Breast epithelium (tissue), 4 donors: ENCODE measurements around the gene NCOA5. TPM values are rescaled to one million over a fixed set of nuclear protein-coding genes. Genes with fewer than 3 reads are reported as not detected.

Experiments used
- DNase-seq, 2 donors: peaks; one replicate each; pipeline ENCODE4 v3.0.0-alpha.2; 2019; ENCODE audit warnings: low spot score in 2 of 2
- H3K27ac ChIP-seq, 2 donors: fragments of 200-600 bp; sonication (generic) in 1 of 2; one replicate each; pipeline ENCODE4 v1.5.1; 2016 to 2019; ENCODE audit warnings: mild to moderate bottlenecking in 1 of 2
- H3K27me3 ChIP-seq, 2 donors: fragments of 200-600 bp; sonication (generic) in 1 of 2; one replicate each; pipeline versions ENCODE4 v1.5.1 to v1.6.0; 2017 to 2019; ENCODE audit warnings: control low read depth in 1 of 2, mild to moderate bottlenecking in 1 of 2
- H3K36me3 ChIP-seq: fragments of 200-600 bp; one replicate; pipeline ENCODE4 v1.5.1; 2019
- H3K4me1 ChIP-seq, 2 donors: fragments of 200-600 bp; sonication (generic); one replicate each; pipeline ENCODE4 v1.5.1; 2016 to 2019; ENCODE audit warnings: control low read depth in 1 of 2
- H3K4me3 ChIP-seq, 3 donors: fragments of 200-600 bp; sonication (generic); 1 replicate in 2 of 3; 2 replicates in 1 of 3; pipeline ENCODE4 v1.5.1; 2016 to 2019; ENCODE audit warnings: mild to moderate bottlenecking in 3 of 3, moderate library complexity in 2 of 3
- H3K9me3 ChIP-seq, 2 donors: fragments of 200-600 bp; sonication (generic) in 1 of 2; one replicate each; pipeline ENCODE4 v1.5.1; 2016 to 2019; ENCODE audit warnings: control low read depth in 1 of 2
- POLR2A ChIP-seq: fragments of 450-650 bp; IDR thresholded peaks from one replicate; pipeline ENCODE4 v1.6.1; 2016; ENCODE audit warnings: antibody characterized with exemption, mild to moderate bottlenecking, moderate library complexity
- POLR2AphosphoS5 ChIP-seq, 3 donors: sonication (generic); formaldehyde crosslinking; IDR thresholded peaks; one replicate each; pipeline ENCODE4 v1.6.1; 2017; ENCODE audit warnings: antibody characterized with exemption in 3 of 3
- intact Hi-C: fragments of 100-400 bp; cut with DNase I; formaldehyde crosslinking; loops from one replicate; pipeline ENCODE4 v1.15.1; 2023; ENCODE audit warnings: low total_unique reads
- total RNA-seq, 3 donors: library from RNA; depleted of rRNA; stranded (reverse); fragments of >200 nt; gene quantifications; one replicate each; pipeline ENCODE4 v1.1.0, GENCODE V29; 2016
- TF ChIP-seq, protein P1 (sequence below), 3 donors: fragments of 450-650 bp; IDR thresholded peaks; one replicate each; pipeline ENCODE4 v1.5.1; 2016 to 2017; ENCODE audit warnings: antibody characterized with exemption in 3 of 3, mild to moderate bottlenecking in 3 of 3, moderate library complexity in 3 of 3

Gene NCOA5
- total RNA-seq, 3 donors from 2014 or later = 30.1 to 59.7 (median 36.1) TPM

DNA sequence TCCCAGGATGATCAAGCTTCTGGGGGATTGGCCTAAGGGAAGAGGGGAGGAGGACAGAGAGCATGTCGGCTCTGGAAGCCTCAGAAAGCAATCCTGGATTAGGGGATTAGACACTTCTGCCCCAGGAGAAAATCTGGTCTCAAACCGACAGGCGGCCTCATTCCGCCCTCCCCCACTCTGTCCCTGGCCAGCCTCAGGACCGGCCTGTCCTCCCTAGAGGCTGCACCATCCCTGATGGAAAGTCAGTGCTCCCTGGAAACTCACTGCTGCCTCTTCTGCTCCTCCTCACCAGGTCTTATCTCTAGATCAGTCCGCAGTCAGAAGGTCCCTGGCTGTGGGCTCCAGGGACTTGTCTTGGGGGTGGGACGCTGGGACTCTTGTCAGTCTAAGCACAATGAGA, 61.7 kb downstream of the NCOA5 start:
- intact Hi-C loops = no loop called here
- H3K4me1 ChIP-seq = no peaks in the 10 kb centered on the region
- DNase-seq = no peak
- H3K27me3 ChIP-seq = peaks cover 16 to 99% of the 10 kb centered on the region in 2 donors
- H3K27ac ChIP-seq = no peak overlapping the region
- no peak overlapping the region for H3K4me3 ChIP-seq
- TF ChIP-seq, protein P1, sequence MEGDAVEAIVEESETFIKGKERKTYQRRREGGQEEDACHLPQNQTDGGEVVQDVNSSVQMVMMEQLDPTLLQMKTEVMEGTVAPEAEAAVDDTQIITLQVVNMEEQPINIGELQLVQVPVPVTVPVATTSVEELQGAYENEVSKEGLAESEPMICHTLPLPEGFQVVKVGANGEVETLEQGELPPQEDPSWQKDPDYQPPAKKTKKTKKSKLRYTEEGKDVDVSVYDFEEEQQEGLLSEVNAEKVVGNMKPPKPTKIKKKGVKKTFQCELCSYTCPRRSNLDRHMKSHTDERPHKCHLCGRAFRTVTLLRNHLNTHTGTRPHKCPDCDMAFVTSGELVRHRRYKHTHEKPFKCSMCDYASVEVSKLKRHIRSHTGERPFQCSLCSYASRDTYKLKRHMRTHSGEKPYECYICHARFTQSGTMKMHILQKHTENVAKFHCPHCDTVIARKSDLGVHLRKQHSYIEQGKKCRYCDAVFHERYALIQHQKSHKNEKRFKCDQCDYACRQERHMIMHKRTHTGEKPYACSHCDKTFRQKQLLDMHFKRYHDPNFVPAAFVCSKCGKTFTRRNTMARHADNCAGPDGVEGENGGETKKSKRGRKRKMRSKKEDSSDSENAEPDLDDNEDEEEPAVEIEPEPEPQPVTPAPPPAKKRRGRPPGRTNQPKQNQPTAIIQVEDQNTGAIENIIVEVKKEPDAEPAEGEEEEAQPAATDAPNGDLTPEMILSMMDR (IDR thresholded peaks at IDR 0.05) = no peak
- TF ChIP-seq POLR2A (no peak), POLR2AphosphoS5 (IDR thresholded peaks at IDR 0.05) (no peak)
- H3K36me3 ChIP-seq = no peaks in the 10 kb centered on the region
- no peaks in the 10 kb centered on the region for H3K9me3 ChIP-seq

GRCh38 chr20:46027245-46027853, 62.4 kb downstream of the NCOA5 start:
- Histone ChIP-seq H3K4me3 (no peak overlapping the region), H3K36me3 (no peaks in the 10 kb centered on the region), H3K4me1 (no peaks in the 10 kb centered on the region), H3K27me3 (peaks cover 16 to 98% of the 10 kb centered on the region in 2 donors), H3K27ac (no peak overlapping the region), H3K9me3 (no peaks in the 10 kb centered on the region)
- no peak for DNase-seq
- TF ChIP-seq POLR2A (no peak), POLR2AphosphoS5 (IDR thresholded peaks at IDR 0.05) (no peak)
- TF ChIP-seq, protein P1 (IDR thresholded peaks at IDR 0.05) = no peak
- intact Hi-C loops = no loop called here

DNA sequence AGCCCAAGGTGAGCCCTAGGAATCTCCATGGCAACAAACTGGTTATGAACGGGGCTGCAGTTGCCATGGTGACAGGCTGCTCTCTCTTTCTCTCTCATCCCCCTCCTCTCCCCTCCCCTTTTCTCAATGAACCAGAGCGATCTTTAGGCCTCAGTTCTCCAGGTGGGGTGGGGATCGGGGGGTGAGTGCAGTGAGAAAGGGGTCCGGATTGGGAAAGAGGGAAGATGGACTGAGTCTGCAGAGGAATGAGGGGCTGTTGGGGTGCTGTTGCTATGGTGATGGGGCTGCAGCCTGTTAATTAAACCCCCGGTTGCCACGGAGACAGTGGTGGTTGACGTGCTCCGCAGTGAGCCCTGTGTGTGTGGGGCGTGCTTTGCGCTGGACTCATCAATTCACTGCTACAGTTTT, 64.4 kb downstream of the NCOA5 start:
- Histone ChIP-seq H3K4me1 (peaks cover 4 to 10% of the 10 kb centered on the region in 2 donors), H3K4me3 (no peak overlapping the region), H3K36me3 (no peaks in the 10 kb centered on the region), H3K27me3 (peaks cover 15 to 98% of the 10 kb centered on the region in 2 donors), H3K9me3 (no peaks in the 10 kb centered on the region), H3K27ac (no peak overlapping the region)
- DNase-seq = no peak
- TF ChIP-seq POLR2AphosphoS5 (IDR thresholded peaks at IDR 0.05) = no peak
- TF ChIP-seq POLR2A = no peak
- TF ChIP-seq, protein P1 (IDR thresholded peaks at IDR 0.05) = no peak
- intact Hi-C loops = no loop called here

DNA sequence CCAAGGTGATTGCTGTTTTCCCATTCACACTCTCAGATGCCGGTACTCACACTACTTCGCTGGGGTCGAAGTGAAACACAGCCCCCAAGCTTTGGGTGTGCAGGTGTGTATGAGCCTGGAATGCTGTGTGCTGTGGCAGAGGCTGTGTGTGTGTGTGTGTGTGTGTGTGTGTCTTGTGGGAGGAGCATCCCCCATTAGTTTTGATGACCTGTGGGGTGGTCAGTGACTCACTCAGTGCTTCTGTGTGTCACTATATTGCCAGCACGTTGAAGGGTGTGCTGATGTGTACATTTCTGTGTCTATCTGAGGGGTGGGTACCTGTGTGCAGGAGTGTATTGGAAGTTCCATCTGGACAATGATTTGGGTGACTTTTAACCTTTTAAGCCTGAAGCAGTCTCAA, 65.8 kb downstream of the NCOA5 start:
- no peaks in the 10 kb centered on the region for H3K36me3 ChIP-seq
- no peak overlapping the region for H3K4me3 ChIP-seq
- no peaks in the 10 kb centered on the region for H3K9me3 ChIP-seq
- intact Hi-C loops = no loop called here
- peaks cover 9 to 97% of the 10 kb centered on the region in 2 donors for H3K27me3 ChIP-seq
- no peak overlapping the region for H3K27ac ChIP-seq
- no peak for DNase-seq
- TF ChIP-seq POLR2AphosphoS5 (IDR thresholded peaks at IDR 0.05) = no peak
- TF ChIP-seq, protein P1 (IDR thresholded peaks at IDR 0.05) = no peak
- no peak for TF ChIP-seq POLR2A
- peaks cover 4 to 10% of the 10 kb centered on the region in 2 donors for H3K4me1 ChIP-seq

GRCh38 chr20:46023148-46023484, 66.6 kb downstream of the NCOA5 start:
- Histone ChIP-seq H3K27ac (no peak overlapping the region), H3K9me3 (no peaks in the 10 kb centered on the region), H3K4me3 (no peak overlapping the region), H3K27me3 (peaks cover 6 to 96% of the 10 kb centered on the region in 2 donors), H3K36me3 (no peaks in the 10 kb centered on the region), H3K4me1 (peaks cover 4 to 10% of the 10 kb centered on the region in 2 donors)
- no peak for DNase-seq
- TF ChIP-seq, protein P1 (IDR thresholded peaks at IDR 0.05) = no peak
- no peak for TF ChIP-seq POLR2A
- no peak for TF ChIP-seq POLR2AphosphoS5 (IDR thresholded peaks at IDR 0.05)
- intact Hi-C loops = no loop called here
